GM21825 (cell line): ENCODE results near the gene GLT1D1.

Source experiments
- ATAC-seq: cut with Tn5 transposase; IDR thresholded peaks from one replicate; pipeline ENCODE4 v1.9.1; 2021; ENCODE audit warnings: mild to moderate bottlenecking, moderate library complexity; ENCODE audit not compliant: unreplicated experiment

The GLT1D1 gene

GRCh38 chr12:128959901-128960300 lies 106.6 kb downstream of the GLT1D1 start:
- ATAC-seq: no peak

GRCh38 chr12:128961308-128961902 lies 108.1 kb downstream of the GLT1D1 start:
- no peak for ATAC-seq

DNA sequence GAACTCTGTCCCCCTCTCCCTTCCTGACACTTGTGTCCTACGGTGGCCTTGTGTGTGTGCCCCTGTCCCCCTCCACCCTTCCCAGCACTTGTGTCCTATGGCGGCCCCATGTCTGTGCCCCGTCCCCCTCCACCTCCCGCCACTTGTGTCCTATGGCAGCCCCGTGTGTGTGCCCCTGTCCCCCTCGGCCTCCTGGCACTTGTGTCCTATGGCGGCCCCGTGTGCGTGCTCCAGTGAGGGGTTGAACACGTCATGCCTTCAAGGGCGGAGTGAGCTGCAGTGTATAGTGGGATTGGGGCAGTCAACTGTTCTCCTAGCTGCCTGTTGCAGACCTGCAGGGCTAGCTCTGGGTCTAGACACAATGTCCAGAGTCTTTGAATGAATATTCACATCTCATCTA lies 108.7 kb downstream of the GLT1D1 start:
- ATAC-seq: no peak

DNA sequence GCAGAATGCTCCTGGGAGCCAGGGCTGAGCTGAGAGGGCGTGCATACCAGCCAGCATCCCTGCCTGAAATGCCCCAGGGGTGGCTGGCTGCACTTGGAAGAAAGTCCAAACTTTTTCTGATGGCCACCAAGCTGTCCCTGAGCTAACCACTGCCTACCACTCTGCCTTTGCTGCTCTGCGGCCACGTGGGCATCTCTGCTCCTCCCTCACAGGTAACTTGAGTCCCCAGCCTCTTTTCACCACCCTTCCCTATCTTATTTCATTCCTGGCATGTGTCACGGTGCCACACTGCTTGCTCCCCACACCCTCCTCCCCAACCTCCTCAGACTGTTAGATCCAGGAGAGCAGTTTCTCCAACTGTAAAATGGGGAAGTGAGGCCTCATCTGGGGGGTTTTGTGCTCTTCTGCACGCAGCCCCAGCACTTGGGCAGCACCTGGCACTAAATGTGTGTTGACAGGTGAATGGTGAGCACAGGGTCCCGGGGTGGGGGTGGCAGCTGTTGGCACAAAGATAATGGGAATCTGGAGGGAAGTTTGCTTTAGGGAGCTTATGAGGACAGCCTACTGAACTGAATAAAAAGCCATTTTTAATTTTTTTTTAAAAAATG lies 113.0 kb downstream of the GLT1D1 start:
- no peak for ATAC-seq

DNA sequence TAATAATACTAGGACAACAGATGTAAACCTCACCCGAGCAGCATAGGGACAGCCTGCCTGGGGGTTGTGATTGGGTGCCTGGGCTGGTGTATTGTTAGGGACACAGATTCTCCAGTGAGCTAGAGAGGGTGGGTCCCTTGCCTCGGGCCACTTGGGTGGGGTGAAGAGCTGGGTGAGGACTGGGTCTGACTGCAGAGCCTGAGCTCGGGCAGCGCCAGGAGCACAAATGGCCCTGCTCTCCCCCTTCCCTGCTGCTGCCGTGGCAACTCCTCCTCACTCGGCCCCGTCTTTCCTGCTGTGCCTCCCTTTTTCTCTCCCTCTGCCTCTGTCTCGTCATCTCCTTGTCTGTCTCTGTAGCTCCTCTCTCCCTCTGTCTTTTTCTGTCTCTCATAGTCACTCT lies 115.4 kb downstream of the GLT1D1 start:
- ATAC-seq: no peak

- peak; percentile 92 for ATAC-seq
These were observed 116.3 kb downstream of the GLT1D1 start for GRCh38 chr12:128969480-128970055.

GRCh38 chr12:128970110-128970509 lies 116.8 kb downstream of the GLT1D1 start:
- ATAC-seq: no peak

DNA sequence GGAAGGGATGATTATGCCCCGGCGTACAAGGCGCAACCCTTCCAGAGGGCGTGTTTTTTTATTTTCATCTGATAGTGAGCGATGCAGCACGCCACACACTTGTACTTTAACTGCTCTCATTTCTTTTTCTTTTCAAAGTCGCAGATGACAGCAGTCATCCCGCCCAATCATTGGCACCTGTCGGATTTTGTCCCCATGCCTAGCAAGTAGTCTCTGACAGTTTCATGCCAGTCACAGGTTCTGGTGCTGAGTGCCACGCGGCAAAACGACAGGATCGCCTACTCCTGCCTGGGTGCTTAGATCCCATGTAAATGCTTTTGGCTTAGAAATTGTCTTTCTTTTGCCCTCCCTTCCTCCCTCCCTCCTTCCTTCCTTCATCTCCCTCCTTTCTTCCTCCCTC lies 117.7 kb downstream of the GLT1D1 start:
- ATAC-seq: no peak

GRCh38 chr12:128971802-128972201 lies 118.5 kb downstream of the GLT1D1 start:
- no peak for ATAC-seq

DNA sequence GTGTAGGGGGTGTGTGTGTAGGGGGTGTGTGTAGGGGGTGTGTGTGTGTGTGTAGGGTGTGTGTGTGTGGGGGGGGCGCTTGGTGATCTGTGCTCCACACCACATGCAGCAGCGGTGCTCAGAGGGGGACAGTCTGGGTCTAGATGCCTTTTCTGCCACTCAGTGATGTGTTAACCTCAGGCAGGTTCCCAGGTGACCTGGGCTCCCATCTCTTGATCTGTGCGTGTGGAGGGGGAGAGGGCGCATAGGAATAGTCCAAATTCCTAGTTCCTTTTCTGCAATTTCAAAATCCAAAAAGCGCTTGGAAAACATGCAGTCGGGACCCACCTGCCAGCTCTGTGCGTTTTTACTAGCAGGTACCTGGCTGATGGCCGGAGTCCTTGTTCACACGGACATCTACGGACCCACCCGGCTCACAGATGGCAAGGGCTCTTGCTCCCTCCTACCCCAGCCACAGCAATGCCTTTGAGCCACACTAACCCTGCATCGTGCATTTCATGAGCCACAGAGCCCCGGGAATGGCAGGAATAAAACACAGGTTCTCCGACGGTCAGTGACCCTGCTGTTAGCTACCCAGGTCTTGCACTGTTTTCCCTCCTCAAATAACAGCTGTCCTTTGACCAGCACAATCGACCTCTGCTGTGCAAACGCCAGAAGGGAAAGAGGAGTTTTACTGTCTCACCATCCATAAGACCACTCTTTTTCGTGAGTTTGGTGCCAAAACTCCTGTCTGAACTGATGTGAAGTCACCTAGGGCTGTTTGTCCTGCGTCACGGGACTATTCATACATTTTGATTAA lies 120.8 kb downstream of the GLT1D1 start:
- ATAC-seq: no peak

DNA sequence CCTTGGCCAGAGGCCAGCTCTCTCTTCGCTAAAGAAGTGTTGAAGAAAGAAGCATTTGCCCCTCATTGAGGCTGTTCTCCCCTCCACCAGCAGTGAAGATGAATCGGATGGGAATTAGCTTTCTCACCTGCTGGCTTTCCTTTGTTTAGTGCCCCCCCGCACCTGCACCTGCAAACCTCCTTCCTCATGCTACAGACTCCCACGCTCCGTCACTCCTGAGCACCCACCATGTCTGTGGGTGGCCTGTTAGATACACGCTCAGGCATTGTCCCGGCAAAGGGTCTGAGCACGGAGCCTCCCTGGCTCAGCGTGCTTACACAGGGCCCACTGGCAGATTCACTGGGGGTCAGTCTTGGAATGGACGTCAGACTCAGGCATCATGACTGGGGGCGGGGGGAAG lies 121.6 kb downstream of the GLT1D1 start:
- ATAC-seq: no peak

DNA sequence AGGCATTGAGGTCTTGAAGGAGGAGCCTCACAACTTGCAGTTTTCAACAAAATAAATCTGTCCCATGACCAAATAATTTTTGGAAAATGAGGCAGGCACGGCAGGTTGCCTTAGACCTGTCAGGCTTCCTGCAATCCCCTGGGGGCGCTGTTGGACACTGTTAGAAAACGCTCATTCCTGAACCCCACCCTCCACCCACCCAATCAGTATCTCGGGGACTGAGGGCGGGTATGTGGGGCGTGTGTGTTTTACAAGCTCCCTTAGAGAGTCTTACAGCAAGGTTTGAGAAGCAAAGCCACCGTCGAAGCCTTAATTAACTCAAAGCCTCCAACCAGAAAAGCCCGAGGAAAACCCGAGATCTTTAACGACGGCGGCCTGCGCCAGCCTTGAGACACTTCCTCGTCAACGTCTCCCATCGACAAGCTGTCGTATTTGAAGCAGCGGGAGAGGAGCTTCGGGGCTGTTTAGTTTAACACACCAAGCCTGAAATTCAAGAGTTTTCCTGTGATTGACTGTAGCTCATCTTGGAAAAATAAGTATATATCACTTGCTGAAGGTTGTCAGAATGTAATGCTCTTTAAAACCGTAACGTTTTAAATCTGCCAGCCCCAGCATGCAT lies 123.0 kb downstream of the GLT1D1 start:
- ATAC-seq: no peak

- ATAC-seq: no peak
These were observed 124.2 kb downstream of the GLT1D1 start for GRCh38 chr12:128977441-128977840.

- ATAC-seq: no peak
These were observed 124.8 kb downstream of the GLT1D1 start for GRCh38 chr12:128978067-128978466.

GRCh38 chr12:128980623-128981022 lies 127.3 kb downstream of the GLT1D1 start:
- no peak for ATAC-seq

GRCh38 chr12:128981971-128982533 lies 128.8 kb downstream of the GLT1D1 start:
- no peak for ATAC-seq

DNA sequence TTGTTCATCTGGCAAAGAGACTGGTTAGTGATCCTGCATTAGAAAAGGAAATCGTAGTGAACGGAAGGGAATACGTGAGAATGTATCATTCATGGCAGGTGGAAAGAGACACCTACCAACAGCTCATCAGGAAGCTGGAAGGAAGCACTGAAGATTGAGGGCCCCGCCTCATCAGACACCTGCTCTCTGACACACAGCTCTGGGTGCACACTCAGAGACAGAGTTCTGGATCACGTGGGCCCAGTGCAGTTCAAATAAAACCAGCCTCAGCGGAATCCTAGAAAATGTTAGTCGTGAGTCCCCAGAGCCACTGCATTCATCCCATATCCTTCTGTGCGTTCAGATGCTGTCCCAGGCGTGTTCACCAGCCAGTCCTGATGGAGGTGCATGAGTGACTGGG lies 129.7 kb downstream of the GLT1D1 start:
- ATAC-seq: no peak

DNA sequence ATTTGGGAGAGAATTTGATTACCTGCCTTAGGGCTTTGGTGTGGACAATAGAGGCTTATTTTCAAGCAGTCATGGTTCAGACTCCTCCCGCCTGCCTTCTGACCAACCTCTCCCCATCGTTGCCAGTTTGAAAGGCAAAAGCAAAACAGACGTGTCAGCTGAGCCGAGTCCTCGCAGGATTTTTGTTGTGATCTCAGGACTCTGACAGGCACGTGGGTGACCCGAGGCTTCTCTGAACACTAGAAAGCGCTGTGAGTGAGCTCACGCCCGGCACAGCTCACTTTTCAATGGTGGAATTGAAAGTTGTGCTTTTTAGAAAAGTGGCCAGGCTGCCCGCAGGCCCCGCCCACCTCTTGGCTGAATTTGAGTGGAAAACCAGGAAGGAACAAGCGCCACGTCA lies 130.1 kb downstream of the GLT1D1 start:
- ATAC-seq: no peak

DNA sequence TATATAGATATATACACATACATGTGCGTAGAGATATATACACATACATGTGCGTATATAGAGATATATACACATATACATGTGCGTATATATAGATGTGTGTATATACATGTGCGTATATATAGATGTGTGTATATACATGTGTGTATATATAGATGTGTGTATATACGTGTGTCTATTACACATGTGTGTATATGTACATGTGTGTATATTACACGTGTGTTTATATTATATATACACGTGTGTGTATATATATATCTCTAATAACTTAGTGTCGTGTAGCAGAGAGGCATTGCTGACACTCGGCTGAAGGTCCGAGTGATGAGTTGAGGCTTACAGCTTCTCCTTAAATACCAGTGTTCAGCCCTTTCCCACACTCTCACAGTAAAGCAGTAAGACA lies 133.7 kb downstream of the GLT1D1 start:
- no peak for ATAC-seq

- ATAC-seq: no peak
These were observed 136.0 kb downstream of the GLT1D1 start for GRCh38 chr12:128989287-128989686.

DNA sequence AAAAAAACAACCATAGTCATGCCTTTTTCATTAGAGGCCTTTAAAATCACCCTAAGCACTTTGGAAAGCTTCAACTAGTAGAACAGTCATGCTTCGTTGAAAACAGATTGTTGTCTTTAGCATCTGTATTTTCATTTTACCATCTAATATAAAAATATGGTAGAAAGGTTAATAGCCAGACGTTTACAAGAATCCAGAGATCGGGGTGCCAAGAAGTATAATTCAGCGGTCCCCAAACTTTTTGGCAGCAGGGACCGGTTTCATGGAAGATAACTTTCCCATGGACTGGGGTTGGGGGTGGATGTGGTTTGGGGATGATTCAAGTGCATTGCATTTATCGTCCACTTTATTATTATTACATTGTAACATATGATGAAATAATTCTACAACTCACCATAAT lies 138.4 kb downstream of the GLT1D1 start:
- ATAC-seq: no peak
